CD4-positive, alpha-beta T cell treated with Interleukin-6 at 100 ng/mL for 8 hours (primary cell): ENCODE results near the gene APOBEC3G.
A peak's percentile ranks its signal among the peaks of the same experiment; 100 is the strongest.
"Not testable (repeated sequence)": the region's sequence is repeated elsewhere in the genome, so short reads cannot be mapped to it uniquely, and the experiment has no call there.

Experiments used
- DNase-seq: peaks from one replicate; pipeline ENCODE4 v3.0.0-alpha.2; 2020; ENCODE audit warnings: mixed read lengths, low spot score

APOBEC3G gene

DNA sequence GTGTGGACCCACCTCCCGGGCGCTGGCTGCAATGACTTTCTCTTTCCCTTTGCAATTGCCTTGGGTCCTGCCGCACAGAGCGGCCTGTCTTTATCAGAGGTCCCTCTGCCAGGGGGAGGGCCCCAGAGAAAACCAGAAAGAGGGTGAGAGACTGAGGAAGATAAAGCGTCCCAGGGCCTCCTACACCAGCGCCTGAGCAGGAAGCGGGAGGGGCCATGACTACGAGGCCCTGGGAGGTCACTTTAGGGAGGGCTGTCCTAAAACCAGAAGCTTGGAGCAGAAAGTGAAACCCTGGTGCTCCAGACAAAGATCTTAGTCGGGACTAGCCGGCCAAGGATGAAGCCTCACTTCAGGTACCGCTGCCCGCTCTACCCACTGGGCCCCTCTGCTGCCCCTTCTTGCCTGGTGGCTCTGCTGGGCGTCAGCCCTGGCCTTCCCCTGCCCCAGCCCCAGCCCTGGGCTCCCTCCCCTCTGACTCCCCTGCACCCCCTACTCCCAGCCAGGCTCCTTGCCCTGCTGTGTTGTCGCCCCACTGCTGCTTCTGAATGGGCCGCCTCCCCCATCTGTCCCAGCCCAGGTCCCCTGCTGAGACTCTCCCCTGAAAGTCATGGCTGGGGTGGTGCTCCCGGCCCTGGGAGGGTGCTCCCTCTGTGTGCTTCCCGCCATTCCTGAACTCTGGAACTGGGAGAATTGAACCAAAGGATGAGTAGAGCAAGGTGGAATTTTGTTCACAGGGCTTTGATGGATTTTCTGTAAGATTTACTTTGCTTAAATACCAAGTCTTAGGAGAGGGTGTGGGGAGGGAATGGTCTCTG, at the start of gene APOBEC3G:
Gene APOBEC3G, plus strand, starts transcription at position 250 of the 815 bp plus-strand sequence. Its CDS starts 87 bp downstream, at position 337.
- peak; percentile 55 for DNase-seq

DNA sequence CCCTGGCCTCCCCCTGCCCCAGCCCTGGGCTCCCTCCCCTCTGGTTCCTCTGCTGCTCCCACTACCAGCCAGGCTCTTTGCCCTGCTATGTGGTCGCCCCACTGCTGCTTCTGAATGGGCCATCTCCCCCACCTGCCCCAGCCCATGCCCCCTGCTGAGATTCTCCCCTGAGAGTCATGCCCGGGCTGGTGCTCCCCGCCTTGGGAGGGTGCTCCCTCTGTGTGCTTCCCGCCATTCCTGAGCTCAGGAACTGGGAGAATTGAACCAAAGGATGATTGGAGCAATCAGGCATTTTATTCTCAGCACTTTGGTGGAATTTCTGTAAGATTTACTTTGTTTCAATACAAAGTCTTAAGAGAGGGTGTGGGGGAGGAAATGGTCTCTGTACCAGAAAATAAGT, 49.4 kb upstream of the APOBEC3G start:
- DNase-seq: no peak

DNA sequence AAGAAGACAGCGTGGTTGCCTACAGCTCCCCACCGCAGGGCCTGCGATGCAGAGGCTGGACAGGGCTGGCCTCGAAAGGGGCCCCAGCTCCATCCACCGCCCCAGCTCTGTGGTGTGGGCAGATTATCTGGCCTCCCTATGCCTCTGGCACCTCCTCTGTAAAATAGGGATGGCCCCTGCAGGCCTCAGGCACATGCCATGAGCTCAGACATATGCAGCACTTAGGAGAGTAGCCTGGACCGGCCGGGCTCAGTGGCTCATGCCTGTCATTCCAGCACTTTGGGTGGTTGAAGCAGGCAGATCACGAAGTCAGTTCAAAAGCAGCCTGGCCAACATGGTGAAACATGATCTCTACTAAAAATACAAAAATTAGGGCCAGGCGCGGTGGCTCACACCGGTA, 48.8 kb upstream of the APOBEC3G start:
- DNase-seq: no peak

DNA sequence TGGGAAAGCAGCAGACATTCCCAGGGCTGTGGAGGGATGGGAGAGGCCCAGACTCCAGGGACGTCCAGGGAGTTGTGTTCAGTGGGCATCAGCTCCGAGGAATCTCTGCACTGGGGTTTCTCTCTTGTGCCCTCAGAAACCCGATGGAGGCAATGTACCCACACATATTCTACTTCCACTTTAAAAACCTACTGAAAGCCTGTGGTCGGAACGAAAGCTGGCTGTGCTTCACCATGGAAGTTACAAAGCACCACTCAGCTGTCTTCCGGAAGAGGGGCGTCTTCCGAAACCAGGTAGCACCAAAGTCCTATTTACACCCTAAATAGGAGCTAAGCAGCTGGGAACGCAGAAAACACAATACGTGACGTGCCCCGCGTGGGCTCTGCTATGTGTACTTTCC, 47.8 kb upstream of the APOBEC3G start:
- DNase-seq: no peak

DNA sequence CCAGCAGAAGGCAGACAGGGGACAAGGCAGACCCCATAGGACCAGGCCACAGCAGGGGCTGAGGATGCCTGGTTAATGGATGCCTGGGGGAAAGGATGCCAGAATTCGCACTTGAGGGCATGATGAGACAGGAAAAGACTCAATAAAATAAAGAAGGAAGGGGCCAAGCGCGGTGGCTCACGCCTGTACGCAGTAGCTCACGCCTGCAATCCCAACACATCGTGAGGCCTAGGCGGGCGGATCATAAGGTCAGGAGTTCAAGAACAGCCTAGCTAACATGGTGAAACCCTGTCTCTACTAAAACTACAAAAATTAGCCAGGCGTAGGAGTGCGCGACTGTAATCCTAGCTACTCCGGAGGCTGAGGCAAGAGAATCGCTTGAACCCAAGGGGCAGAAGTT, 46.4 kb upstream of the APOBEC3G start:
- no peak for DNase-seq

DNA sequence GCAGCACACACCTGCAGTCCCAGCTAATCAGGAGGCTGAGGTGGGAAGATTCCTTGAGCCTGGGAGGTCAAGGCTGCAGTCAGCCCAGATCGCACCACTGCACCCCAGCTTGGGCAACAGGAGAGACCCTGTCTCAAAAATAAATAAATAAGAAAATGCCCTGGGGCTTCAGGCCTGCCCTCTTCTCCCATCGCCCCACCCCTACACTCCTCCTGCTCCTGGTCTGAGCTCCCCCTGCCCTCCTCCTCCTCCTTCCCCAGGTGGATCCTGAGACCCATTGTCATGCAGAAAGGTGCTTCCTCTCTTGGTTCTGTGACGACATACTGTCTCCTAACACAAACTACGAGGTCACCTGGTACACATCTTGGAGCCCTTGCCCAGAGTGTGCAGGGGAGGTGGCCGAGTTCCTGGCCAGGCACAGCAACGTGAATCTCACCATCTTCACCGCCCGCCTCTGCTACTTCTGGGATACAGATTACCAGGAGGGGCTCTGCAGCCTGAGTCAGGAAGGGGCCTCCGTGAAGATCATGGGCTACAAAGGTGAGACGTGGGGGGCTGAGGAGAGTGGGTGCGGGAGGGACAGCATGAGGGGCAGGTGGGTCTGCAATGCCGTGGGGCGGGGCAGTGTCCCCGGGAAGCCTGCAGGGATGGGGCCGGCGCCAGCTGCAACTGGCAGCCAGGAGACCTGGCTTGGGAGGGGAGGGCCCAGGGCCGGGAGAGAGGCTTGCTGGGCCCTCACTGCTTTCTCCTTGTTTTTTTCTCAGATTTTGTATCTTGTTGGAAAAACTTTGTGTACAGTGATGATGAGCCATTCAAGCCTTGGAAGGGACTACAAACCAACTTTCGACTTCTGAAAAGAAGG, 45.4 kb upstream of the APOBEC3G start:
- not testable (repeated sequence) for DNase-seq

DNA sequence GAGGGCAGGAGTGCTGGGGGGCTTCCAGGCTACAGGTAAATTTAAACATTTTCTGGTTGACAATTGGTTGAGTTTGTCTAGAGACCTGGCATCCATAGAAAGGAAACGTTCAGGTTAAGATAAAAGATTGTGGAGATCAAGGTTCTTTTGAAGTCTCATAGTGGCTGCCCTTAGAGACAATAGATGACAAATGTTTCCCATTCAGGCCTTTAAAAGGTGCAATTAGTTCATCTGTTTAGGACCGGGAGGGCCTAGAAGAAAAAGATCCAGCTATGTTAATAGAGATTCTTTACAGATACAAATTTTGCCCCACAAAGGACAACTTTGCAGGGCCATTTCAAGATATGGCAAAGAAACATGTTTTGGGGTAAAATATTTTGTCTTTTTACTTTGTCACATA, 40.0 kb upstream of the APOBEC3G start:
- DNase-seq: not testable (repeated sequence)

DNA sequence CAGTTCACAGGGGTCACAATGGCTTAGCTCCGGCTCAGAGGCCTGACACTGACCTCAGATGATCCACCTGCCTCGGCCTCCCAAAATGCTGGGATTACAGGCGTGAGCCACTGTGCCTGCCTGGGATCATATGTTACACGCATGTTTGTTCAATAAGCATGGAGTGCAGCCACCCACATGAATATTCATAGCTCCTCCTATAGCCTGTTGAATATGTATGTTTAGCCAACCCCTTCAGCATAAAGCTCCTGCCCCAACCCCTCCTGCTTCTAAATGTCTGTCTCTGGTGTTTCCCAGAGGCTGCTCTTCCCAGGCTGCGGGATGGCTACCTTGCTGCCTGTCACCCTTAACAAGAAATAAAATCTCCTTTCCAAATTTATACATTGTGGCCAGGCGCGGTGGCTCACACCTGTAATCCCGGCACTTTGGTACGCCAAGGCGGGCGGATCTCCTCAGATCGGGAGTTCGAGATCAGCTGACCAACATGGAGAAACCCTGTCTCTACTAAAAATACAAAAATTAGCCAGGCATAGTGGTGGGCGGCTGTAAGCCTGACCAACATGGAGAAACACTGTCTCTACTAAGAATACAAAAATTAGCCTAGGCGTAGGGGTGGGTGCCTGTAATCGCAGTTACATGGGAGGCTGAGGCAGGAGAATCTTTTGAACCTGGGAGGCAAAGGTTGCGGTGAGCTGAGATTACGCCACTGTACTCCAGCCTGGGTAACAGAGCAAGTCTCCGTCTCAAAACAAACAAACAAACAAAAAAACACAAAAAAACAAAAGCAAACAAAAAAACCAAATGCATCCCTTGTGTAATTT, 37.6 kb upstream of the APOBEC3G start:
- no peak for DNase-seq

DNA sequence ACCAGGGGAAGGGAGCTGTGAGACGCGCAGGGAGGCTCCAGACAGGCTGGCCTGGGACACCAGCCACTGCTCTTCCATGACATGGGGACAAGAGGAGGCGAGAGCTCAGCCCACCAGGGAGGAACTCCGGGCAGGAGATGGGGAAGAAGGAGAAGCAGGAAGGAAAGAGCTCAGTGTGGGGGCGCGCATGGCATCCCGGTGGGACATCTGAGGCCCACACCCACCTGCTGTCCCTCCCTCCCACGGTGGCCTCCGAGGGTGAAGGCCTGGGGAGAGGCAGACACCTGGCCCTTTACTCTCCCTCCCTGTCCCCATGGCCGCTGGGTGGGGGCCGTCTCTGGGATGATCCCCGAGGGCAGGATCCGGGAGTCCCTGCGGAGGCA, 36.9 kb upstream of the APOBEC3G start:
- DNase-seq: not testable (repeated sequence)

DNA sequence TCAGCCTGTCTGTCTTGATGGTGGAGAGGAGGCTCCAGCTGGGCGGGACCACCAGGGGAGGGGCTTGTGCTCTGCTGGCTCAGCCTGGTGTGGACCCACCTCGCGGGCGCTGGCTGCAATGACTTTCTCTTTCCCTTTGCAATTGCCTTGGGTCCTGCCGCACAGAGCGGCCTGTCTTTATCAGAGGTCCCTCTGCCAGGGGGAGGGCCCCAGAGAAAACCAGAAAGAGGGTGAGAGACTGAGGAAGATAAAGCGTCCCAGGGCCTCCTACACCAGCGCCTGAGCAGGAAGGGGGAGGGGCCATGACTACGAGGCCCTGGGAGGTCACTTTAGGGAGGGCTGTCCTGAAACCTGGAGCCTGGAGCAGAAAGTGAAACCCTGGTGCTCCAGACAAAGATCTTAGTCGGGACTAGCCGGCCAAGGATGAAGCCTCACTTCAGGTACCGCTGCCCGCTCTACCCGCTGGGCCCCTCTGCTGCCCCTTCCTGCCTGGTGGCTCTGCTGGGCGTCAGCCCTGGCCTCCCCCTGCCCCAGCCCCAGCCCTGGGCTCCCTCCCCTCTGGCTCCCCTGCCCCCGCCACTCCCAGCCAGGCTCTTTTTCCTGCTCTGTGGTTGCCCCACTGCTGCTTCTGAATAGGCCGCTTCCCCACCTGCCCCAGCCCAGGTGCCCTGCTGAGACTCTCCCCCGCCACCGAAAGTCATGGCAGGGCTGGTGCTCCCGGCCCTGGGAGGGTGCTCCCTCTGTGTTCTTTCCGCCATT, 36.4 kb upstream of the APOBEC3G start, which contains the start of gene APOBEC3F:
Gene APOBEC3F, plus strand, starts transcription at position 327 of the 759 bp plus-strand sequence. Its CDS starts 97 bp downstream, at position 424.
- DNase-seq: peak; percentile 19

DNA sequence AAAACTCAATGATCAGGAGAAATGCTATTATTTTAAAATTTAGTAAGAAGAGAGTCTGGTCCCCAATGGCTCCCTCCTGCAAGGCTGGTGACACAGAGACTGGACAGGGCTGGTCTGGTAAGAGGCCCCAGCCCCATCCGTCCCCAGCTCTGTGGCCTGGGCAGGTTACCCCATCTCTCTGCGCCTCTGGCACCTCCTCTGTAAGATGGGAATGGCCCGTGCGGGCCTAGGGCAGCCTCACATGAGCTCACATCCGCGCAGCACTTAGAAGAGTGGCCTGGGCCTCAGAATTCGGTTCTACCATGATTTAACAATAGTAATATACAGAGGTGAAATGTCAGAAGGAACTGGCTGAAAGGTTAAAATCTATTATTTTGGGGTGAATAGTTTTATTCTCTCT, 35.2 kb upstream of the APOBEC3G start:
- no peak for DNase-seq

DNA sequence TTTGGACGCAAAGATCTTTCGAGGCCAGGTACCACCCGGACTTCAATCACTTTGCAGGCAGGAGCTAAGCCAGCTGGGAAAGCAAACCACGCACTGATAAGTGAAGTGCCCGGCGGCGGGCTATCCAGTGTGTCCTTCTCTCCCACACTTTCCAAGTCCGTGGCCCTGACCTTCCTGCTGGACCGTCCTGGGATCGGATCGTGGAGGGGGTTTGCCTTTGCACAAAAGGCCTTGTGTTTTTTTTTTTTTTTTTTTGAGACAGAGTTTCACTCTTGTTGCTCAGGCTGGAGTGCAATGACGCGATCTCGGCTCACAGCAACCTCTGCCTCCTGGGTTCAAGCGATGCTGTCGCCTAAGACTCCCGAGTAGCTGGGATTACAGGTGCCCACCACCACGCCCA, 34.0 kb upstream of the APOBEC3G start:
- not testable (repeated sequence) for DNase-seq

DNA sequence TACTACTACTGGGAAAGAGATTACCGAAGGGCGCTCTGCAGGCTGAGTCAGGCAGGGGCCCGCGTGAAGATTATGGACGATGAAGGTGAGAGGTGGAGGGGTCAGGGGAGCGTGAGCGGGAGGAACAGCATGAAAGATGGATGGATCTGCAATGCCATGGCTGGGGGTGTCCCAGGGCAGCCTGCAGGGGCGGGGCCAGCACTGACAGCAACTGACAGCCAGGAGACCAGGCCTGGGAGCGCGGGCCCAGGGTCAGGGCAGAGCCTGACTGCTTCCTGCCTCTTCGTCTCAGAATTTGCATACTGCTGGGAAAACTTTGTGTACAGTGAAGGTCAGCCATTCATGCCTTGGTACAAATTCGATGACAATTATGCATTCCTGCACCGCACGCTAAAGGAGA, 31.9 kb upstream of the APOBEC3G start:
- DNase-seq: not testable (repeated sequence)

DNA sequence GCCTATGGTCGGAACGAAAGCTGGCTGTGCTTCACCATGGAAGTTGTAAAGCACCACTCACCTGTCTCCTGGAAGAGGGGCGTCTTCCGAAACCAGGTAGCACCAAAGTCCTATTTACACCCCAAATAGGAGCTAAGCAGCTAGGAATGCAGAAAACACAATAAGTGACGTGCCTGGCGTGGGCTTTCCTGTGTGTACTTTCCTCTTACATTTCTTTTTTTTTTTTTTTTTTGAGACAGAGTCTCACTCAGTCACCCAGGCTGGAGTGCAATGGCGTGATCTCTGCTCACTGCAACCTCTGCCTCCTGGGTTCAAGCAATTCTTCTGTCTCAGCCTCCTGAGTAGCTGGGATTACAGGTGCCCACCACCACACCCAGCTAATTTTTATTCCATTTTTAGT, 27.6 kb upstream of the APOBEC3G start:
- not testable (repeated sequence) for DNase-seq

DNA sequence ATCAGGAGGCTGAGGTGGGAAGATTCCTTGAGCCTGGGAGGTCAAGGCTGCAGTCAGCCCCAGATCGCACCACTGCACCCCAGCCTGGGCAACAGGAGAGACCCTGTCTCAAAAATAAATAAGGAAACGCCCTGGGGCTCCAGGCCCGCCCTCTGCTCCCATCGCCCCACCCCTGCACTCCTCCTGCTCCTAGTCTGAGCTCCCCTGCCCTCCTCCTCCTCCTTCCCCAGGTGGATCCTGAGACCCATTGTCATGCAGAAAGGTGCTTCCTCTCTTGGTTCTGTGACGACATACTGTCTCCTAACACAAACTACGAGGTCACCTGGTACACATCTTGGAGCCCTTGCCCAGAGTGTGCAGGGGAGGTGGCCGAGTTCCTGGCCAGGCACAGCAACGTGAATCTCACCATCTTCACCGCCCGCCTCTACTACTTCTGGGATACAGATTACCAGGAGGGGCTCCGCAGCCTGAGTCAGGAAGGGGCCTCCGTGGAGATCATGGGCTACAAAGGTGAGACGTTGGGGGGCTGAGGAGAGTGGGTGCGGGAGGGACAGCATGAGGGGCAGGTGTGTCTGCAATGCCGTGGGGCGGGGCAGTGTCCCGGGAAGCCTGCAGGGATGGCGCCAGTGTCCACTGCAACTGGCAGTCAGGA, 25.1 kb upstream of the APOBEC3G start:
- not testable (repeated sequence) for DNase-seq

DNA sequence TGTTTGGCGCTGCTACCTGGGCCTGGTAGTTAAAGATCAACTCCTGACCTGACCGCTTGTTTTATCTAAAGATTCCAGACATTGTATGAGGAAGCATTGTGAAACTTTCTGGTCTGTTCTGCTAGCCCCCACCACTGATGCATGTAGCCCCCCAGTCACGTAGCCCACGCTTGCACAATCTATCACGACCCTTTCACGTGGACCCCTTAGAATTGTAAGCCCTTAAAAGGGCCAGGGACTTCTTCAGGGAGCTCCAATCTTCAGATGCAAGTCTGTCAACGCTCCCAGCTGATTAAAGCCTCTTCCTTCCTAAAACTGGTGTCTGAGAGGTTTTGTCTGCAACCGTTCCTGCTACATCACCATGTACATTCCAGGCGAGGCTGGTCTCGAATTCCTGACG, 21.4 kb upstream of the APOBEC3G start:
- no peak for DNase-seq

DNA sequence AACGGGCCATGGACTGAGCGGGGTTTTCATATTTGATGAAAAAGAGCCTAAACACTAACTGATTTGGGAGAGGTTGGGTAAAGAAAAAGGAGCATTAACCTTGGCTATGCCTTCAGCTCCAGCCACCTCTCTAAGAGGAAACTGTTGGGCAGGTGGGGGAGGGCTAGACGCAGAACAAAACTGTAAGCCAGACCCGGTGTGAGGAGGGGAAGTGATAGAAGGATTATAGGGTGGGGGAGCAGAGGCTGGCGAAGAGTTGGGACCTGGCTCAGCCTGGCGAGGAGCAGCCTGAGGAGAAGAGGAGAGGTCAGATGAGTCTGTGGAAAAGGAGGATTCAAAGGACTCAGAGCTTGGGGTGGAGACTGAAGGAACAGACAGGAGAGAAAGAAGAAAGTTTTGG, 15.8 kb upstream of the APOBEC3G start:
- not testable (repeated sequence) for DNase-seq

DNA sequence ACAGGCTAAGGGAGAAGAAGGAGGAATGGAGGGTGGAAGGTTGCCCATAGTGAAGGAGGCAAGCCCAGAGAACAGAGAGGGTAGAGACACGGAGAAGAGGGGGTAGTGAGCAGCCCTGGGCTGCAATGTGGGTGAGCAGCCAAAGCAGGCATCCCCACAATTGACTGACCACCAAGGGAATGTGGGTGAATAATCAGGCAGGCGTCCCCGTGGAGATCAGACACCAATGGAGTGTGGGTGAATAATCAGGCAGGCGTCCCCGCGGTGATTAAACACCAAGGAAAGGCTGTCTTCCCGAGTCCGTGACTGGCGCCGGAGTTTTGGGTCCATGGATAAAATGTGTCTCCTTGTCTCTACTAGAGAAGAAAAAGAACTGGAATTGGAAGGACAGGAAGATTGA, 15.1 kb upstream of the APOBEC3G start:
- not testable (repeated sequence) for DNase-seq

DNA sequence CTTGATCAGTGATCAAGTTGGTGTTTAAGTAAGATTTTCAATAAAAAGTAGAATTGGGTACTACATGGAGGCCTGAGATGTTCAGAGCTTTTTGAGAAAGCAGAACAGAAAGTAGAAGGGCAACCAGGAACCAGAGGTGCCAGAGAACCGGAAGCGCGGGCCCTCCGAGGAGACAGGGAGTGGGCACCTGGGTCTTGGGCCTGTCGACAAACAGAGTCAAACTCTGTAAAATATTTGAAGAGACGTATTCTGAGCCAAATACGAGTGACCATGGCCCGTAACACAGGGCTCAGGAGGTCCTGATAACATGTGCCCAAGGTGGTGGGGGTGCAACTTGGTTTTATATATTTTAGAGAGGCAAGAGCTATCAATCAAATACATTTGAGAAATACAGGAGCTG, 13.2 kb upstream of the APOBEC3G start:
- not testable (repeated sequence) for DNase-seq

DNA sequence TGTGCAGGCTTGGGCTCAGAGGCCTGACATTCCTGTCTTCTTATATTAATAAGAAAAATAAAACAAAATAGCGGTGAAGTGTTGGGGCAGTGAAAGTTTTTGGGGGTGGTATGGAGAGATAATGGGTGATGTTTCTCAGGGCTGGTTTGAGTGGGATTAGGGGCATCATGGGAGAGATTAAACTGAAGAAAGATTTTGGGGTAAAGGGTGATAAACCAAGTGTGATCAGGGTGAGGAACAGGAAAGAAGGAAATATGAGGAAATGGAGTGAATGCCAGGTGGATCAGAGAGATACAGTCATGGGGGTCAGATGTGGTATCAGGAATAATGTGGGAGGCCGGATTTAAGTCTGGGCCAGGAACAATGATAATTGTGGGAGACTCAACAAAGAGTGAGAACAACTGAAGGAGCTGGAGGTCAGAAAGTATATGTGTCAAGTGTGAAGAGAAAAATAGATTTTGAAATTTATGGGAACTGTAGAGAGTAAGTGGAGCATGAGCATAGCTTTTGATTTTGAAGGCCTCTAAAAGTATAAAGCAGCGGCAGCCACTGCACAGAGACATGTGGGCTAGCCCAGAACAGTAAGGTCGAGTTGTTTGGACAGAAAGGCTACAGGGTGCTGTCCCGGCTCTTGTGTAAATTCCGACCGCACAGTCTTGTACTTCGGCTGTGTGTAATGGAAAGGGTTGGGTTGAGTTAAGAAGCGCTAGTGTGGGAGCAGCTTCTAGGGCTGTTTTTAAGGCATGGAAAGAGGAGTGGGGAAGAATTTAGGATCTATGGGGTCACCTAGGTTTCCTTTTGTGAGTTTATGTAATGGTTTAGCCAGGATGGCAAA, 10.4 kb upstream of the APOBEC3G start:
- not testable (repeated sequence) for DNase-seq
